Tibial nerve (tissue), 4 donors: ENCODE data around the gene DCTPP1. TPM values are rescaled to one million over a fixed set of nuclear protein-coding genes. Genes with fewer than 3 reads are reported as not detected.
A peak's percentile ranks its signal among the peaks of the same experiment; 100 is the strongest.

Experiments
- DNase-seq, 2 donors: peaks; one replicate each; pipeline ENCODE4 v3.0.0-alpha.2; 2019; ENCODE audit warnings: low spot score in 2 of 2
- H3K27ac ChIP-seq, 4 donors: fragments of 200-600 bp; sonication (generic) in 3 of 4; one replicate each; pipeline ENCODE4 v1.5.1; 2017 to 2019; ENCODE audit warnings: mild to moderate bottlenecking in 1 of 4
- H3K27me3 ChIP-seq, 2 donors: fragments of 200-600 bp; sonication (generic) in 1 of 2; one replicate each; pipeline versions ENCODE4 v1.5.1 to v1.6.0; 2017 to 2019
- H3K36me3 ChIP-seq, 3 donors: fragments of 200-600 bp; sonication (generic); one replicate each; pipeline ENCODE4 v1.5.1; 2018 to 2019
- H3K4me1 ChIP-seq, 4 donors: fragments of 200-600 bp; sonication (generic) in 3 of 4; one replicate each; pipeline ENCODE4 v1.5.1; 2017 to 2019
- H3K4me3 ChIP-seq, 4 donors: fragments of 200-600 bp; sonication (generic) in 3 of 4; one replicate each; pipeline ENCODE4 v1.5.1; 2017 to 2019; ENCODE audit warnings: mild to moderate bottlenecking in 1 of 4, moderate library complexity in 1 of 4
- H3K9me3 ChIP-seq, 4 donors: fragments of 200-600 bp; sonication (generic) in 3 of 4; one replicate each; pipeline ENCODE4 v1.5.1; 2017 to 2019
- CTCF ChIP-seq, 5 experiments: fragments of 200-600 bp in 3 of 5; fragments of 450-650 bp in 2 of 5; sonication (generic) in 3 of 5; IDR thresholded peaks; one replicate each; pipeline ENCODE4 v1.5.1; 2016 to 2019; ENCODE audit warnings: antibody characterized with exemption in 5 of 5, mild to moderate bottlenecking in 3 of 5, moderate library complexity in 2 of 5
- EP300 ChIP-seq, 2 donors: sonication (generic); formaldehyde crosslinking; IDR thresholded peaks; one replicate each; pipeline ENCODE4 v1.6.1; 2017; ENCODE audit warnings: antibody characterized with exemption in 2 of 2, mild to moderate bottlenecking in 1 of 2
- POLR2A ChIP-seq, 2 donors: fragments of 450-650 bp; IDR thresholded peaks; one replicate each; pipeline ENCODE4 v1.6.1; 2017; ENCODE audit warnings: antibody characterized with exemption in 2 of 2, mild to moderate bottlenecking in 2 of 2, moderate library complexity in 2 of 2
- WGBS, 2 donors: methylation state at CpG; one replicate each; pipeline ENCODE4 v1.1.5; 2018; 5-methylcytosine and 5-hydroxymethylcytosine counted together
- total RNA-seq, 4 donors: library from RNA; depleted of rRNA; stranded (reverse); fragments of >200 nt; gene quantifications; one replicate each; pipeline ENCODE4 v1.1.0, GENCODE V29; 2016

DCTPP1 gene
- total RNA-seq, 4 donors from 2014 or later, result 12.1 to 20.7 (median 16.1) TPM

GRCh38 chr16:30417529-30418349 lies 12.1 kb downstream of the DCTPP1 start:
- TF ChIP-seq POLR2A (IDR thresholded peaks at IDR 0.05) (no peak), CTCF (IDR thresholded peaks at IDR 0.05) (peak in 2 of 5 experiments; percentile 10 to 42), EP300 (IDR thresholded peaks at IDR 0.05) (peak in 1 of 2 donors; percentile 45)
- Histone ChIP-seq H3K4me1 (peaks cover 0 to 11% (median 0%) of the 10 kb centered on the region in 4 donors), H3K9me3 (no peaks in the 10 kb centered on the region), H3K27ac (peak overlapping the region; percentile 32 to 81 (median 66)), H3K36me3 (peaks cover 0 to 42% (median under 1%) of the 10 kb centered on the region in 3 donors), H3K27me3 (no peaks in the 10 kb centered on the region), H3K4me3 (peak overlapping the region; percentile 36 to 70 (median 60))
- no peak for DNase-seq
- WGBS, 2 donors, result 0 to 3% methylated on average over 32 to 74 of the region's 140 CpGs

- H3K27me3 ChIP-seq, result no peaks in the 10 kb centered on the region
- WGBS, 2 donors, result 61 to 64% methylated on average over 18 of the region's 18 CpGs
- peaks cover 0 to 11% (median 0%) of the 10 kb centered on the region in 4 donors for H3K4me1 ChIP-seq
- no peak for TF ChIP-seq CTCF (IDR thresholded peaks at IDR 0.05)
- TF ChIP-seq EP300 (IDR thresholded peaks at IDR 0.05), result no peak
- TF ChIP-seq POLR2A (IDR thresholded peaks at IDR 0.05), result no peak
- peak overlapping the region in 2 of 4 donors; percentile 75 to 81 for H3K27ac ChIP-seq
- no peaks in the 10 kb centered on the region for H3K9me3 ChIP-seq
- H3K36me3 ChIP-seq, result peaks cover 0 to 42% (median 0%) of the 10 kb centered on the region in 3 donors
- H3K4me3 ChIP-seq, result peak overlapping the region; percentile 36 to 70 (median 60)
- DNase-seq, result no peak
Measured at GRCh38 chr16:30416624-30417528, 13.0 kb downstream of the DCTPP1 start.

GRCh38 chr16:30416047-30416603 lies 13.7 kb downstream of the DCTPP1 start:
- no peaks in the 10 kb centered on the region for H3K9me3 ChIP-seq
- H3K27me3 ChIP-seq, result no peaks in the 10 kb centered on the region
- H3K4me1 ChIP-seq, result peaks cover 0 to 11% (median 0%) of the 10 kb centered on the region in 4 donors
- WGBS, 2 donors, result 91 to 95% methylated on average over 4 of the region's 4 CpGs
- no peak overlapping the region for H3K27ac ChIP-seq
- no peak for DNase-seq
- H3K4me3 ChIP-seq, result no peak overlapping the region
- no peak for TF ChIP-seq POLR2A (IDR thresholded peaks at IDR 0.05)
- TF ChIP-seq CTCF (IDR thresholded peaks at IDR 0.05), result no peak
- TF ChIP-seq EP300 (IDR thresholded peaks at IDR 0.05), result no peak
- H3K36me3 ChIP-seq, result peaks cover 0 to 43% (median 0%) of the 10 kb centered on the region in 3 donors

GRCh38 chr16:30414159-30414558 lies 15.7 kb downstream of the DCTPP1 start:
- DNase-seq, result no peak
- no peak for TF ChIP-seq POLR2A (IDR thresholded peaks at IDR 0.05)
- Histone ChIP-seq H3K27me3 (no peaks in the 10 kb centered on the region), H3K4me1 (peaks cover 0 to 25% (median 3%) of the 10 kb centered on the region in 4 donors), H3K27ac (no peak overlapping the region), H3K9me3 (no peaks in the 10 kb centered on the region), H3K36me3 (peaks cover 0 to 37% (median 0%) of the 10 kb centered on the region in 3 donors), H3K4me3 (no peak overlapping the region)
- WGBS, 2 donors, result 84 to 86% methylated on average over 5 of the region's 5 CpGs

- Histone ChIP-seq H3K9me3 (no peaks in the 10 kb centered on the region), H3K4me3 (no peak overlapping the region), H3K4me1 (peaks cover 0 to 31% (median 11%) of the 10 kb centered on the region in 4 donors), H3K27me3 (no peaks in the 10 kb centered on the region), H3K36me3 (peaks cover 0 to 37% (median 0%) of the 10 kb centered on the region in 3 donors), H3K27ac (no peak overlapping the region)
- no peak for DNase-seq
- TF ChIP-seq POLR2A (IDR thresholded peaks at IDR 0.05) (no peak), CTCF (IDR thresholded peaks at IDR 0.05) (no peak), EP300 (IDR thresholded peaks at IDR 0.05) (no peak)
- WGBS, 2 donors, result 85 to 86% methylated on average over 6 of the region's 6 CpGs
Measured at GRCh38 chr16:30413112-30413806, 16.6 kb downstream of the DCTPP1 start.
